OCI-LY7 (cell line): Measurements from ENCODE around the gene TNC. TPM values are rescaled to one million over a fixed set of nuclear protein-coding genes. Genes with fewer than 3 reads are reported as not detected.

Source experiments
- BruUV-seq: library from RNA; stranded (reverse); fragments of 400-500 nt; replicated peaks from 2 replicates; lab custom pipeline; 2021; lab: Mats Ljungman, UMichigan
- CTCF ChIA-PET: fragments of 300-600 bp; sonication (Branson Sonifier 250); formaldehyde crosslinking; loops from one replicate; lab custom pipeline; 2022; ENCODE audit warnings: antibody characterized with exemption; ENCODE audit not compliant: unreplicated experiment; lab: Charles Lee
- POLR2A ChIA-PET: fragments of 300-600 bp; sonication (Branson Sonifier 250); formaldehyde crosslinking; loops from one replicate; lab custom pipeline; 2022; ENCODE audit warnings: antibody characterized with exemption; lab: Charles Lee
- DNase-seq: peaks from one replicate; pipeline ENCODE4 v3.0.0-alpha.2; 2015; ENCODE audit warnings: low spot score
- H2AFZ ChIP-seq: fragments of 200-600 bp; sonication (generic), shearing (Covaris generic); 2 replicates; pipeline ENCODE4 v1.6.1; 2014; ENCODE audit warnings: mild to moderate bottlenecking, antibody characterized with exemption, low read length, moderate library complexity
- H3K27ac ChIP-seq: fragments of 200-600 bp; sonication (generic); 2 replicates; pipeline ENCODE4 v1.5.1; 2014; ENCODE audit warnings: mixed run types, low read depth, mild to moderate bottlenecking, moderate library complexity, low read length, inconsistent platforms; ENCODE audit not compliant: poor library complexity, severe bottlenecking
- H3K36me3 ChIP-seq: fragments of 200-600 bp; sonication (generic); 2 replicates; pipeline ENCODE4 v1.6.1; 2014; ENCODE audit warnings: mild to moderate bottlenecking, antibody characterized with exemption, low read length, moderate library complexity, mixed read lengths; ENCODE audit not compliant: insufficient read depth
- H3K4me1 ChIP-seq: fragments of 200-600 bp; sonication (generic); 2 replicates; pipeline ENCODE4 v1.5.1; 2014; ENCODE audit warnings: mild to moderate bottlenecking, low read length; ENCODE audit not compliant: insufficient read depth, poor library complexity, severe bottlenecking
- H3K4me2 ChIP-seq: fragments of 200-600 bp; sonication (generic); 2 replicates; pipeline ENCODE4 v1.6.1; 2014; ENCODE audit warnings: mild to moderate bottlenecking, low read length
- H3K4me3 ChIP-seq: fragments of 200-600 bp; sonication (generic); 2 replicates; pipeline ENCODE4 v1.5.1; 2014; ENCODE audit warnings: mild to moderate bottlenecking, low read depth, low read length; ENCODE audit not compliant: poor library complexity, severe bottlenecking
- H3K79me2 ChIP-seq: fragments of 200-600 bp; sonication (generic); 2 replicates; pipeline ENCODE4 v1.6.1; 2016; ENCODE audit warnings: low read depth, mild to moderate bottlenecking, low read length, moderate library complexity, mixed read lengths; ENCODE audit not compliant: insufficient read depth
- H3K9me2 ChIP-seq: fragments of 200-600 bp; sonication (generic); 2 replicates; pipeline ENCODE4 v1.6.1; 2016; ENCODE audit warnings: mild to moderate bottlenecking, low read length, mixed read lengths; ENCODE audit not compliant: insufficient read depth
- H3K9me3 ChIP-seq: fragments of 200-600 bp; sonication (generic); 2 replicates; pipeline ENCODE4 v1.6.1; 2014; ENCODE audit warnings: mild to moderate bottlenecking, mixed run types, low read length, mixed read lengths
- H4K20me1 ChIP-seq: fragments of 200-600 bp; sonication (generic); 2 replicates; pipeline ENCODE4 v1.6.1; 2014; ENCODE audit warnings: mild to moderate bottlenecking, antibody characterized with exemption, low read length, moderate library complexity, mixed read lengths; ENCODE audit not compliant: insufficient read depth
- EZH2phosphoT487 ChIP-seq: fragments of 200-600 bp; sonication (generic); IDR thresholded peaks from 2 replicates; pipeline ENCODE4 v1.6.1; 2018; ENCODE audit warnings: low read depth, borderline replicate concordance, mild to moderate bottlenecking, mixed run types, antibody characterized with exemption, low read length, moderate library complexity, mixed read lengths
- intact Hi-C: fragments of 100-400 bp; cut with micrococcal nuclease; formaldehyde crosslinking; loops from one replicate; pipeline ENCODE4 v1.10.0; 2022; ENCODE audit not compliant: unreplicated experiment
- total RNA-seq, 2 experiments: library from RNA; depleted of rRNA in 1 of 2; stranded (reverse); fragments of >200 nt in 1 of 2; shearing (Covaris generic) in 1 of 2; gene quantifications; 2 replicates each; pipeline ENCODE4 v1.2.3, GENCODE V29; 2014 to 2022
- TF ChIP-seq, protein P1 (sequence below): fragments of 200-600 bp; sonication (generic); conservative IDR thresholded peaks from 2 replicates; pipeline ENCODE4 v1.5.1; 2014; ENCODE audit warnings: mild to moderate bottlenecking, antibody characterized with exemption, low read length, moderate library complexity, mixed read lengths

The TNC gene
- total RNA-seq, 2 experiments from 2014 or later, result not detected

DNA sequence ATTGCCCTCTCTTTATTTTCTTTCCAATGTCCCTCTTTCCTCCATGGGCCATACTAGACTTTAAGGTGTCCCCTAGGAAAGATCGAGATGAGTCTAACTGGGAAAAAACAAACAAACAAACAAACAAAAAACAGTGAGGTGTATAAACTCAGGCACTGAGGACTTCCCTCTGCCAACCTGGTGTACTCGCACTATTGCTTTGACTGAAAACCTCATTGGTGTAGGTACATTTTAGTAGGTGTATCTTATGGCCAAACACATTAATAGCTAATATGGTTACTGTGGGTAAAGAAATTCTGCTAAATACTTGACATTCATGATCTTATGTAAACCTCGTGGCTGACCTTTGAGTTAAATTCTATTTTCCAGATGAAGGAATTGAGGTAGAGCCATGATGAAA lies 74.3 kb downstream of the TNC start:
- CTCF ChIA-PET, result no interaction called here
- intact Hi-C loops, result no loop called here
- Histone ChIP-seq H3K36me3 (no peaks in the 10 kb centered on the region), H3K4me2 (no peak overlapping the region), H2AFZ (no peak overlapping the region), H3K79me2 (no peaks in the 10 kb centered on the region), H3K9me2 (no peaks in the 10 kb centered on the region), H3K4me1 (no peaks in the 10 kb centered on the region), H3K4me3 (no peak overlapping the region), H3K9me3 (no peaks in the 10 kb centered on the region), H4K20me1 (no peaks in the 10 kb centered on the region), H3K27ac (no peak overlapping the region)
- no peak for TF ChIP-seq EZH2phosphoT487
- TF ChIP-seq, protein P1, sequence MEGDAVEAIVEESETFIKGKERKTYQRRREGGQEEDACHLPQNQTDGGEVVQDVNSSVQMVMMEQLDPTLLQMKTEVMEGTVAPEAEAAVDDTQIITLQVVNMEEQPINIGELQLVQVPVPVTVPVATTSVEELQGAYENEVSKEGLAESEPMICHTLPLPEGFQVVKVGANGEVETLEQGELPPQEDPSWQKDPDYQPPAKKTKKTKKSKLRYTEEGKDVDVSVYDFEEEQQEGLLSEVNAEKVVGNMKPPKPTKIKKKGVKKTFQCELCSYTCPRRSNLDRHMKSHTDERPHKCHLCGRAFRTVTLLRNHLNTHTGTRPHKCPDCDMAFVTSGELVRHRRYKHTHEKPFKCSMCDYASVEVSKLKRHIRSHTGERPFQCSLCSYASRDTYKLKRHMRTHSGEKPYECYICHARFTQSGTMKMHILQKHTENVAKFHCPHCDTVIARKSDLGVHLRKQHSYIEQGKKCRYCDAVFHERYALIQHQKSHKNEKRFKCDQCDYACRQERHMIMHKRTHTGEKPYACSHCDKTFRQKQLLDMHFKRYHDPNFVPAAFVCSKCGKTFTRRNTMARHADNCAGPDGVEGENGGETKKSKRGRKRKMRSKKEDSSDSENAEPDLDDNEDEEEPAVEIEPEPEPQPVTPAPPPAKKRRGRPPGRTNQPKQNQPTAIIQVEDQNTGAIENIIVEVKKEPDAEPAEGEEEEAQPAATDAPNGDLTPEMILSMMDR, result no peak
- BruUV-seq, result no TSS peak
- POLR2A ChIA-PET, result no interaction called here
- no peak for DNase-seq

DNA sequence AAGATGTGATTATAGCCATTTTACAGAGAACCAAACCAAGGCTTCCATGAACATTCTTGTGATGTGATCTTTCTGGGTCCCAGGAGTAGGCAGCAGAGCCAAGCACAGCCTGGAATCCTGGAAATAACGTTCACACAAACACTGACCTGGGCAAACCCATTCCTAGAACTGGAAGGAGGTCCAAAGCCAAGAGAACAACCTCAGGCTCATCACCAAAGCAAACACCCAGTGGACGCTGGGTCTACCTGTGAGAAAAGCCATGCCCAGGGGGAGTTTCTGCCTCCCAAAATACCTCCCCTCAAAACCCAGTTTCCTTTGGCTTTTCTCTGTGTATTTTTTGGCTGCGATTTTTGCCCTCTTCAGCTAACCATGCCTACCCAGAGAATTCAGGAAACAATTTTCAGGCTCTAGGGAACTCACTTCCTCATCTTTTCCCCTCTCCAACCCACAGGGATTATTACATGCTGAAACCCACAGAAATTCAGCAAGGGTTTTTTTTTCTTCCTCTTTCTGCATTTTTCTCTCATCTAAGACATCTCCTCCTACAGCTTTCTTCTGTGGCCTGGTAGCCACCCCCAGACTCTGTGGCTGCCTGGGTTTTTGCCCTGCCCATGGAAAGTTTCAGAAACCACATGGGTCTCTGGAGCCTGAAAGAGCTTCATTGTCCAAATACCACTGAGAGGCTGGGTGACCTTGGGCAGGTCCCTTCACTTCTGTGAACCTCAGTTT lies 75.0 kb downstream of the TNC start:
- no peak for DNase-seq
- ChIA-PET POLR2A (no interaction called here), CTCF (no interaction called here)
- Histone ChIP-seq H3K9me3 (no peaks in the 10 kb centered on the region), H3K4me2 (no peak overlapping the region), H2AFZ (no peak overlapping the region), H4K20me1 (no peaks in the 10 kb centered on the region), H3K27ac (no peak overlapping the region), H3K79me2 (no peaks in the 10 kb centered on the region), H3K4me1 (no peaks in the 10 kb centered on the region), H3K4me3 (no peak overlapping the region), H3K36me3 (no peaks in the 10 kb centered on the region), H3K9me2 (no peaks in the 10 kb centered on the region)
- intact Hi-C loops, result no loop called here
- no TSS peak for BruUV-seq
- TF ChIP-seq EZH2phosphoT487, result no peak
- TF ChIP-seq, protein P1, result no peak

DNA sequence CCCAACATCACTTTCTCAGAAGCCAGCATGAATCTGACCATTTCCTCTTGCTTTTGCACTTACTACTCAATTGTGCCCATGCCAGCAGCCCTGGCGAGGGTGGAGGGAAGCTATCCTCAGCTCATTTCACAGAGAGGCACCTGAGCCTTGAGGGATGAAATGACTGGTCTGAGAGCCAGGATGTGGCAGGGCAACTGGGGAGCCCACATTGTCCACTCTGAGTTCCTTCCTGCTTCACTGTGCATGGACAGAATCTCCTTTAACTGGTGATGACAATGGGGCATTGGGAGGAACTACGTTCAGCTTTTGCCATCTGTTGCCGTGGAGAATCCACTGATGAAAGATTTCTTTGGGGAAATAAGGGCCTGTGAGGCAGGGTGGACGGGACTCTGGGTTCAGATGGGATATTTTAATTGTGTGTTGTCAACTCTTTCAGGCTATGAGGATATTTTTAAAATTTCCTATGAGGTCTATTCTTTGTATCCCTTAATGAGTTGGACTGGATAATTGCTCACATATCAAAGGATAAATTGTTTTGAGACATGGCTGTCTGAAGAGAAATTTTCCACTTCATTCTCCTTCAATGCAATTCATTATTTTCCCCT lies 78.3 kb downstream of the TNC start:
- TF ChIP-seq EZH2phosphoT487, result no peak
- TF ChIP-seq, protein P1, result no peak
- H2AFZ ChIP-seq, result no peak overlapping the region
- BruUV-seq, result no TSS peak
- CTCF ChIA-PET, result no interaction called here
- H3K9me3 ChIP-seq, result no peaks in the 10 kb centered on the region
- no peaks in the 10 kb centered on the region for H4K20me1 ChIP-seq
- no peak overlapping the region for H3K27ac ChIP-seq
- POLR2A ChIA-PET, result no interaction called here
- H3K36me3 ChIP-seq, result no peaks in the 10 kb centered on the region
- H3K4me3 ChIP-seq, result no peak overlapping the region
- no peak overlapping the region for H3K4me2 ChIP-seq
- intact Hi-C loops, result no loop called here
- DNase-seq, result no peak
- no peaks in the 10 kb centered on the region for H3K79me2 ChIP-seq
- H3K9me2 ChIP-seq, result no peaks in the 10 kb centered on the region
- H3K4me1 ChIP-seq, result no peaks in the 10 kb centered on the region
